Measurements from ENCODE around the gene RBPJL. TPM values are rescaled to one million over a fixed set of nuclear protein-coding genes. Genes with fewer than 3 reads are reported as not detected.

RBPJL gene
- total RNA-seq, 1 experiment from 2014 or later = 0.85 TPM

GRCh38 chr20:45293041-45294002, 13.3 kb upstream of the RBPJL start (continued):
- peak; percentile 94; the same call in 1 of the 2 replicates for TF ChIP-seq KAT7 (CRISPR knock-in tag; IDR thresholded peaks at IDR 0.05; ENCODE audit: borderline replicate concordance)
- no peak for TF ChIP-seq GRHL2 (CRISPR knock-in tag; IDR thresholded peaks at IDR 0.05; ENCODE audit: insufficient replicate concordance, severe bottlenecking)
- no peak for TF ChIP-seq NR3C1 (CRISPR knock-in tag; conservative IDR thresholded peaks at IDR 0.05; ENCODE audit: low read depth)
- peak; percentile 56; the same call in 1 of the 2 replicates for TF ChIP-seq PRDM15 (CRISPR knock-in tag; IDR thresholded peaks at IDR 0.05)
- TF ChIP-seq, protein P1, sequence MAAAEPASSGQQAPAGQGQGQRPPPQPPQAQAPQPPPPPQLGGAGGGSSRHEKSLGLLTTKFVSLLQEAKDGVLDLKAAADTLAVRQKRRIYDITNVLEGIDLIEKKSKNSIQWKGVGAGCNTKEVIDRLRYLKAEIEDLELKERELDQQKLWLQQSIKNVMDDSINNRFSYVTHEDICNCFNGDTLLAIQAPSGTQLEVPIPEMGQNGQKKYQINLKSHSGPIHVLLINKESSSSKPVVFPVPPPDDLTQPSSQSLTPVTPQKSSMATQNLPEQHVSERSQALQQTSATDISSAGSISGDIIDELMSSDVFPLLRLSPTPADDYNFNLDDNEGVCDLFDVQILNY (CRISPR knock-in tag; IDR thresholded peaks at IDR 0.05) = peak; percentile 89
- TF ChIP-seq NR1H2 (CRISPR knock-in tag; IDR thresholded peaks at IDR 0.05) = no peak
- TF ChIP-seq, protein P2, sequence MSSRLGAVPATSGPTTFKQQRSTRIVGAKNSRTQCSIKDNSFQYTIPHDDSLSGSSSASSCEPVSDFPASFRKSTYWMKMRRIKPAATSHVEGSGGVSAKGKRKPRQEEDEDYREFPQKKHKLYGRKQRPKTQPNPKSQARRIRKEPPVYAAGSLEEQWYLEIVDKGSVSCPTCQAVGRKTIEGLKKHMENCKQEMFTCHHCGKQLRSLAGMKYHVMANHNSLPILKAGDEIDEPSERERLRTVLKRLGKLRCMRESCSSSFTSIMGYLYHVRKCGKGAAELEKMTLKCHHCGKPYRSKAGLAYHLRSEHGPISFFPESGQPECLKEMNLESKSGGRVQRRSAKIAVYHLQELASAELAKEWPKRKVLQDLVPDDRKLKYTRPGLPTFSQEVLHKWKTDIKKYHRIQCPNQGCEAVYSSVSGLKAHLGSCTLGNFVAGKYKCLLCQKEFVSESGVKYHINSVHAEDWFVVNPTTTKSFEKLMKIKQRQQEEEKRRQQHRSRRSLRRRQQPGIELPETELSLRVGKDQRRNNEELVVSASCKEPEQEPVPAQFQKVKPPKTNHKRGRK (CRISPR knock-in tag; IDR thresholded peaks at IDR 0.05; ENCODE audit: borderline replicate concordance) = no peak
- no peak for TF ChIP-seq ZNF396 (CRISPR knock-in tag; IDR thresholded peaks at IDR 0.05; ENCODE audit: borderline replicate concordance)
- no peak for TF ChIP-seq JAZF1 (CRISPR knock-in tag; IDR thresholded peaks at IDR 0.05)
- TF ChIP-seq, protein P3, sequence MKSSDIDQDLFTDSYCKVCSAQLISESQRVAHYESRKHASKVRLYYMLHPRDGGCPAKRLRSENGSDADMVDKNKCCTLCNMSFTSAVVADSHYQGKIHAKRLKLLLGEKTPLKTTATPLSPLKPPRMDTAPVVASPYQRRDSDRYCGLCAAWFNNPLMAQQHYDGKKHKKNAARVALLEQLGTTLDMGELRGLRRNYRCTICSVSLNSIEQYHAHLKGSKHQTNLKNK (CRISPR knock-in tag; IDR thresholded peaks at IDR 0.05) = no peak
- TF ChIP-seq ESRRA (CRISPR knock-in tag; IDR thresholded peaks at IDR 0.05; ENCODE audit: borderline replicate concordance) = peak; percentile 88
- TF ChIP-seq ETV6 (CRISPR knock-in tag; IDR thresholded peaks at IDR 0.05) = peak; percentile 92
- TF ChIP-seq, protein P4, sequence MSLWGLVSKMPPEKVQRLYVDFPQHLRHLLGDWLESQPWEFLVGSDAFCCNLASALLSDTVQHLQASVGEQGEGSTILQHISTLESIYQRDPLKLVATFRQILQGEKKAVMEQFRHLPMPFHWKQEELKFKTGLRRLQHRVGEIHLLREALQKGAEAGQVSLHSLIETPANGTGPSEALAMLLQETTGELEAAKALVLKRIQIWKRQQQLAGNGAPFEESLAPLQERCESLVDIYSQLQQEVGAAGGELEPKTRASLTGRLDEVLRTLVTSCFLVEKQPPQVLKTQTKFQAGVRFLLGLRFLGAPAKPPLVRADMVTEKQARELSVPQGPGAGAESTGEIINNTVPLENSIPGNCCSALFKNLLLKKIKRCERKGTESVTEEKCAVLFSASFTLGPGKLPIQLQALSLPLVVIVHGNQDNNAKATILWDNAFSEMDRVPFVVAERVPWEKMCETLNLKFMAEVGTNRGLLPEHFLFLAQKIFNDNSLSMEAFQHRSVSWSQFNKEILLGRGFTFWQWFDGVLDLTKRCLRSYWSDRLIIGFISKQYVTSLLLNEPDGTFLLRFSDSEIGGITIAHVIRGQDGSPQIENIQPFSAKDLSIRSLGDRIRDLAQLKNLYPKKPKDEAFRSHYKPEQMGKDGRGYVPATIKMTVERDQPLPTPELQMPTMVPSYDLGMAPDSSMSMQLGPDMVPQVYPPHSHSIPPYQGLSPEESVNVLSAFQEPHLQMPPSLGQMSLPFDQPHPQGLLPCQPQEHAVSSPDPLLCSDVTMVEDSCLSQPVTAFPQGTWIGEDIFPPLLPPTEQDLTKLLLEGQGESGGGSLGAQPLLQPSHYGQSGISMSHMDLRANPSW (CRISPR knock-in tag; conservative IDR thresholded peaks at IDR 0.05; ENCODE audit: low read depth) = no peak
- TF ChIP-seq, protein P5, sequence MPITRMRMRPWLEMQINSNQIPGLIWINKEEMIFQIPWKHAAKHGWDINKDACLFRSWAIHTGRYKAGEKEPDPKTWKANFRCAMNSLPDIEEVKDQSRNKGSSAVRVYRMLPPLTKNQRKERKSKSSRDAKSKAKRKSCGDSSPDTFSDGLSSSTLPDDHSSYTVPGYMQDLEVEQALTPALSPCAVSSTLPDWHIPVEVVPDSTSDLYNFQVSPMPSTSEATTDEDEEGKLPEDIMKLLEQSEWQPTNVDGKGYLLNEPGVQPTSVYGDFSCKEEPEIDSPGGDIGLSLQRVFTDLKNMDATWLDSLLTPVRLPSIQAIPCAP (CRISPR knock-in tag; IDR thresholded peaks at IDR 0.05) = peak; percentile 75; the same call in 1 of the 2 replicates
- TF ChIP-seq ZBTB21 (CRISPR knock-in tag; IDR thresholded peaks at IDR 0.05; ENCODE audit: borderline replicate concordance) = peak; percentile 85
- TF ChIP-seq ZNF232 (CRISPR knock-in tag; IDR thresholded peaks at IDR 0.05) = 0 out of 2 replicates have a peak, but pooled peaks have one; percentile 76
- TF ChIP-seq ZNF263 (CRISPR knock-in tag; IDR thresholded peaks at IDR 0.05; ENCODE audit: low read depth) = peak; percentile 62
- peak; percentile 33; the same call in 1 of the 2 replicates for TF ChIP-seq MYBL2 (CRISPR knock-in tag; IDR thresholded peaks at IDR 0.05)
- TF ChIP-seq, protein P6, sequence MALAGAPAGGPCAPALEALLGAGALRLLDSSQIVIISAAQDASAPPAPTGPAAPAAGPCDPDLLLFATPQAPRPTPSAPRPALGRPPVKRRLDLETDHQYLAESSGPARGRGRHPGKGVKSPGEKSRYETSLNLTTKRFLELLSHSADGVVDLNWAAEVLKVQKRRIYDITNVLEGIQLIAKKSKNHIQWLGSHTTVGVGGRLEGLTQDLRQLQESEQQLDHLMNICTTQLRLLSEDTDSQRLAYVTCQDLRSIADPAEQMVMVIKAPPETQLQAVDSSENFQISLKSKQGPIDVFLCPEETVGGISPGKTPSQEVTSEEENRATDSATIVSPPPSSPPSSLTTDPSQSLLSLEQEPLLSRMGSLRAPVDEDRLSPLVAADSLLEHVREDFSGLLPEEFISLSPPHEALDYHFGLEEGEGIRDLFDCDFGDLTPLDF (CRISPR knock-in tag; IDR thresholded peaks at IDR 0.05) = peak; percentile 85
- TF ChIP-seq GTF2I (CRISPR knock-in tag; conservative IDR thresholded peaks at IDR 0.05) = no peak
- no peak for TF ChIP-seq ATF1 (CRISPR knock-in tag; IDR thresholded peaks at IDR 0.05)
- TF ChIP-seq TEAD4 (CRISPR knock-in tag; IDR thresholded peaks at IDR 0.05) = no peak
- TF ChIP-seq, protein P7, sequence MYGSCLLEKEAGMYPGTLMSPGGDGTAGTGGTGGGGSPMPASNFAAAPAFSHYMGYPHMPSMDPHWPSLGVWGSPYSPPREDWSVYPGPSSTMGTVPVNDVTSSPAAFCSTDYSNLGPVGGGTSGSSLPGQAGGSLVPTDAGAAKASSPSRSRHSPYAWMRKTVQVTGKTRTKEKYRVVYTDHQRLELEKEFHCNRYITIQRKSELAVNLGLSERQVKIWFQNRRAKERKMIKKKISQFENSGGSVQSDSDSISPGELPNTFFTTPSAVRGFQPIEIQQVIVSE (CRISPR knock-in tag; IDR thresholded peaks at IDR 0.05; ENCODE audit: borderline replicate concordance) = no peak
- TF ChIP-seq ZNF317 (CRISPR knock-in tag; IDR thresholded peaks at IDR 0.05; ENCODE audit: borderline replicate concordance, low read depth) = peak; percentile 66; the same call in 1 of the 2 replicates

Data from WTC11 (cell line).